Measurements from ENCODE around the gene ODAD3. TPM values are rescaled to one million over a fixed set of nuclear protein-coding genes. Genes with fewer than 3 reads are reported as not detected.

The ODAD3 gene
- total and polyA plus RNA-seq, 2 donors (not counting 1 experiment from before 2014, with no cell fraction given): 0.18 to 0.62 TPM

DNA sequence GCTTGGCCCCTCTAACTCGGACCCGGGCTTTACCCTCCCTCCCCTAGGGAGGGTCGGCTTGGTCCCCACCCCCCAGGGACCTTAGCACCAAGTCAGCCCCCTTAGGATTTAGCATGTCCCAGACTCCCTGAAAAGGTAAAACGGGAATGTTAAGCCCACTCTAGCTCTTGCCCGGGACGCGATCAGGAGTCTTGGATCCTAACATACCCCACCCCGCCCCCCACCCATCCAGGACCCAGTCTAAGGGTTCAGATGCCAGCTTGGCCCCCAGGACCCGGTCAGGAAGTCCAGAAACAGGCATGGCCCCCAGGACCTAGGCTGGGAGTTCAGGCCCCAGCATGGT, 51.2 kb downstream of the ODAD3 start:
- peak overlapping the region; percentile 15 to 60 (median 54) for H3K4me3 ChIP-seq (ENCODE audit: control extremely low read depth in 1 of 5, extremely low read depth in 1 of 5, insufficient read depth in 1 of 5, low read depth in 2 of 5, low read length in 4 of 5)
- 0% methylated on average over 9 of the region's 9 CpGs for WGBS (ENCODE audit: insufficient coverage)
- TF ChIP-seq, protein P1, sequence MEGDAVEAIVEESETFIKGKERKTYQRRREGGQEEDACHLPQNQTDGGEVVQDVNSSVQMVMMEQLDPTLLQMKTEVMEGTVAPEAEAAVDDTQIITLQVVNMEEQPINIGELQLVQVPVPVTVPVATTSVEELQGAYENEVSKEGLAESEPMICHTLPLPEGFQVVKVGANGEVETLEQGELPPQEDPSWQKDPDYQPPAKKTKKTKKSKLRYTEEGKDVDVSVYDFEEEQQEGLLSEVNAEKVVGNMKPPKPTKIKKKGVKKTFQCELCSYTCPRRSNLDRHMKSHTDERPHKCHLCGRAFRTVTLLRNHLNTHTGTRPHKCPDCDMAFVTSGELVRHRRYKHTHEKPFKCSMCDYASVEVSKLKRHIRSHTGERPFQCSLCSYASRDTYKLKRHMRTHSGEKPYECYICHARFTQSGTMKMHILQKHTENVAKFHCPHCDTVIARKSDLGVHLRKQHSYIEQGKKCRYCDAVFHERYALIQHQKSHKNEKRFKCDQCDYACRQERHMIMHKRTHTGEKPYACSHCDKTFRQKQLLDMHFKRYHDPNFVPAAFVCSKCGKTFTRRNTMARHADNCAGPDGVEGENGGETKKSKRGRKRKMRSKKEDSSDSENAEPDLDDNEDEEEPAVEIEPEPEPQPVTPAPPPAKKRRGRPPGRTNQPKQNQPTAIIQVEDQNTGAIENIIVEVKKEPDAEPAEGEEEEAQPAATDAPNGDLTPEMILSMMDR (IDR thresholded peaks at IDR 0.05): no peak
- TF ChIP-seq EZH2 (IDR thresholded peaks at IDR 0.05; ENCODE audit: borderline replicate concordance, insufficient read depth, low read depth, low read length, poor library complexity, severe bottlenecking): no peak
- H2AFZ ChIP-seq (ENCODE audit: insufficient read depth, low read depth, low read length, poor library complexity, severe bottlenecking): peak overlapping the region; percentile 82
- peak overlapping the region; percentile 89 for H3K4me2 ChIP-seq (replicated peaks; ENCODE audit: low read depth, low read length, poor library complexity, severe bottlenecking)
- POLR2A ChIA-PET: interaction anchor here (0.5 to 1.6 kb wide), 5 partner anchors 9 to 556 kb away, joined by 3 to 7 read pairs (median 4); partner anchors contain the start of gene ELAVL3
- H3K79me2 ChIP-seq (ENCODE audit: control insufficient read depth, insufficient read depth, low read length): no peaks in the 10 kb centered on the region
- no peaks in the 10 kb centered on the region for H3K36me3 ChIP-seq (replicated peaks in 1 of 2; ENCODE audit: control extremely low read depth in 1 of 2, control insufficient read depth in 1 of 2, extremely low read depth in 1 of 2, insufficient read depth in 2 of 2, low read length in 1 of 2)
- Mint-ChIP-seq H3K27ac (no peak overlapping the region), H3K9me3 (ENCODE audit: insufficient read depth) (no peaks in the 10 kb centered on the region), H3K4me3 (peak overlapping the region; percentile 86), H3K27me3 (no peaks in the 10 kb centered on the region), H3K4me1 (peaks cover 48% of the 10 kb centered on the region)
- ATAC-seq (ENCODE audit: low read depth): no peak
- H3K9ac ChIP-seq (ENCODE audit: low read length): peak overlapping the region; percentile 63
- CTCF ChIA-PET: interaction anchor here (0.8 to 2.4 kb wide), 9 partner anchors 9 to 145 kb away, joined by 3 to 27 read pairs (median 5); partner anchors contain the start of genes ECSIT, ELAVL3, RGL3 and SWSAP1
- peaks cover 47 to 57% of the 10 kb centered on the region in 2 donors for H3K4me1 ChIP-seq (ENCODE audit: control insufficient read depth in 2 of 2, insufficient read depth in 2 of 2, low read length in 2 of 2)
- peaks cover 0 to 6% (median 2%) of the 10 kb centered on the region in 4 experiments for H3K27me3 ChIP-seq (replicated peaks in 1 of 4; ENCODE audit: control extremely low read depth in 1 of 4, control insufficient read depth in 3 of 4, insufficient read depth in 4 of 4, low read length in 3 of 4)
- no peak for DNase-seq
- intact Hi-C loops (cut with micrococcal nuclease): no loop called here
- peak overlapping the region; percentile 11 to 46 for H3K27ac ChIP-seq (ENCODE audit: low read length in 2 of 2)
- peaks cover 0 to 15% (median 0%) of the 10 kb centered on the region in 3 donors for H3K9me3 ChIP-seq (ENCODE audit: control extremely low read depth in 1 of 3, control insufficient read depth in 2 of 3, insufficient read depth in 1 of 3, low read length in 2 of 3)
- no peaks in the 10 kb centered on the region for H4K20me1 ChIP-seq (ENCODE audit: control insufficient read depth, insufficient read depth, low read length, poor library complexity, severe bottlenecking)
